Measurements from ENCODE around the gene RBFOX1. TPM values are rescaled to one million over a fixed set of nuclear protein-coding genes. Genes with fewer than 3 reads are reported as not detected.

RBFOX1 gene
- polyA plus RNA-seq, 1 donor: 2.6 TPM

DNA sequence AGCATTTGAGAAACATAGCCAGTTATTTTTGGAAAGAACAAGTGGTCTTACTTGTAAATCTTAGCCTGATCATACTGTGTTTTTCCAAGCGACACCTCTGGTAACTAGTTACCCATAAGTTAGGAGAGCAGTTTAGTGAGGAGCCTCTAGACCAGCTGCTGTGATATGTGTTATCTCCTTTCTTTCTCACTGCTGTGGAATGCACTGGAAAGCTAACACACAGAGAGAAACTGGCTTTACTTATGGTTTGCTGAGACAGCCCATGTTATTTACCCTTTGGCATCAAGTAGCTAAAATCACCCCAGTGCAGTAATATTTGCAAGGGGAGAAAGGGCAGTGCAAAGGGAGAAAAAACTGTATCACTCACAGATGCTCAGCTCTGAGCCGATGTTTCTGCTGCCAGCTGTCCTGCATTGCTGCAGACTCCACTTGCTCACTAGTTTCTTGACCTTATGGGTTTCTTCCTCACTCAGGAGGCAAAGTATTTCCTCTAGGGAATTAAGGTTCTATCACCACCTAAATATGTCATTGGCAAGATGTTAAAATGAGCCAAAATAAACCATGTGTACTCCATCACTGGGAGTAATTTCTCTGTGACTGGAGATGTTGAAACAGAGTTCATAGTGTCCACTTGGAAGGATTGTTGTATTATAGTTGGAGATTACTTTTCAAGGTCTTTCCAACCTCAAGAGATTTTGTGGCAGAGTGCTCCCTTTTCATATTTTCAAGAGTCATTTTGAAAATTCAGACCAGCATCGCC lies 2.3 kb downstream of the RBFOX1 start:
- DNase-seq: no peak

- no peak for DNase-seq
Observed at GRCh38 chr16:7335991-7336634, 3.5 kb downstream of the RBFOX1 start.

DNA sequence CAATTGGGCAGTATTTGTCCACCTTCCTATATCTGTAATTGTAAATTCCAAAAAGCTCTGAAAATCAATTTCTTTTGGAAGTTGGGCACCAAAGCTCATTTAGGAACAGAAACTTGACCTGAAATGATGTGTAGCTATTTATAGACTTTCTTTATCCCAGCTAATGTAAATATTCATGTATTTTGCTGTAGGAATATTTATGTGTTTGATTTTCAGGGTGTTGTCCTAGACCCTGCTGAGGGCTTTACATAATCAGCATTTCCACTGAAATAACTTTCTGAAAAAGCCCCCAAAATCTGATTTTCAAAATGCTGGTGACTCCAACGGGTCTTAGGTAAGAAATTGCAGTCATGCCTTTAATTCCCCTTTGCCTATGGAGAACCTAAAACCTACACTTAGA lies 4.1 kb downstream of the RBFOX1 start:
- DNase-seq: no peak

- DNase-seq: no peak
Observed at GRCh38 chr16:7338826-7339225, 6.2 kb downstream of the RBFOX1 start.

DNA sequence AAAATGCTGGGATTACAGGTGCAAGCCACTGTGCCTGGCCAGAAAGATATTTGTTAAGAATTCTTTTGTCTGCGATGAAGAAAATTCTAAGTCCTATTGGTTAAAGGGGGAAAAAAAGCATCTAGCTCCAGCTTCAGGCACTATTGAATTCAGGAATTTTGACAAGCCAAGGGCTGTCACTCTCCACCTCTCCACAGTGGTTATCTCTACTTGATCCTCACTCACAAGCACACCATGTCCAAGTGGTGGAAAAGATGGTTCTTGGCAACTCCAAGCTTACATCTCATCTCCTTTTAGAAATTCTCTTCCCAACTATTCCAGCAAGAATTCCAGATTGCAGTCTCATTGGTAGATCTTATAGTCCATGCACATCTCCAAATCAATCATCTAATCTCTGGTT lies 7.1 kb downstream of the RBFOX1 start:
- no peak for DNase-seq

DNA sequence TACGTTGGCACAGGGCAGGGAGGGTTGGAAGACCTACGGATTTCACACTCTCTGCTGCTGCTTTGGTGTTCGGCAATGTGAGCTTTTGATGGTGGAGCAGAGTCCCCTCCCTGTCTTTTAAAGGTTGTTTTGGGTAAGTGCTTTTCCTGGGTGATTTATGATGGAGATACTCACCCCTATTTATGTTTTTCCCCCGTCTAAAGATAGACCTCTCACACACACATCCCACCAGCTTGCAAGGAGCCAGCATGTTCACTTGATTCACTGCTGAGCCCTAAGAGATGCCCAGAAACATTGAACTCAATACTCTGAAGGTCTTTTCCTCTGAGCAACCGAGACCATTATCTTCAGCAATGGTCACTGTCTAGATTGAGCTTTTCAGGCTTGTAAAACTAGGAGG lies 8.3 kb downstream of the RBFOX1 start:
- DNase-seq: no peak

- no peak for DNase-seq
Observed at GRCh38 chr16:7342598-7342997, 10.0 kb downstream of the RBFOX1 start.

DNA sequence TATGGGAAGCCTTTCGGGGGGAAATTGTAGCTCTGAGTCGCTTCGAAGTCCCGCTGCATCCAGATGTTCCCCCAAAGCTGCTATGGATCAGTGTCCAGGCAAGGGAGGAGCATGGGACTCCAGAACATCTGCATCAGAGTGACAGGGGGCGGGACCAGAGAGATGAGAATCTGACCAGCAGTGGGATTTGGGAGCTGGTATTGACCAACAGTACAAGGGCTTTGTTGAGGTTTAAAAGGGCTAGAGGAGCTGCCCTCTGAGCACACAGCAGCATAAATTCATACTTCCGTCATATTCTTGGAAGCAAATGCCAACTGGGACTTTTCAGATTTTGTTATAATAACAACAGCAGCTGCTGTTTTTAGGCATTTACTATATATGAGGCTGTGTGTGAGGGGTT lies 10.6 kb downstream of the RBFOX1 start:
- no peak for DNase-seq

- DNase-seq: no peak
Observed at GRCh38 chr16:7344830-7345780, 12.5 kb downstream of the RBFOX1 start.

- no peak for DNase-seq
Observed at GRCh38 chr16:7350806-7351205, 18.2 kb downstream of the RBFOX1 start.

DNA sequence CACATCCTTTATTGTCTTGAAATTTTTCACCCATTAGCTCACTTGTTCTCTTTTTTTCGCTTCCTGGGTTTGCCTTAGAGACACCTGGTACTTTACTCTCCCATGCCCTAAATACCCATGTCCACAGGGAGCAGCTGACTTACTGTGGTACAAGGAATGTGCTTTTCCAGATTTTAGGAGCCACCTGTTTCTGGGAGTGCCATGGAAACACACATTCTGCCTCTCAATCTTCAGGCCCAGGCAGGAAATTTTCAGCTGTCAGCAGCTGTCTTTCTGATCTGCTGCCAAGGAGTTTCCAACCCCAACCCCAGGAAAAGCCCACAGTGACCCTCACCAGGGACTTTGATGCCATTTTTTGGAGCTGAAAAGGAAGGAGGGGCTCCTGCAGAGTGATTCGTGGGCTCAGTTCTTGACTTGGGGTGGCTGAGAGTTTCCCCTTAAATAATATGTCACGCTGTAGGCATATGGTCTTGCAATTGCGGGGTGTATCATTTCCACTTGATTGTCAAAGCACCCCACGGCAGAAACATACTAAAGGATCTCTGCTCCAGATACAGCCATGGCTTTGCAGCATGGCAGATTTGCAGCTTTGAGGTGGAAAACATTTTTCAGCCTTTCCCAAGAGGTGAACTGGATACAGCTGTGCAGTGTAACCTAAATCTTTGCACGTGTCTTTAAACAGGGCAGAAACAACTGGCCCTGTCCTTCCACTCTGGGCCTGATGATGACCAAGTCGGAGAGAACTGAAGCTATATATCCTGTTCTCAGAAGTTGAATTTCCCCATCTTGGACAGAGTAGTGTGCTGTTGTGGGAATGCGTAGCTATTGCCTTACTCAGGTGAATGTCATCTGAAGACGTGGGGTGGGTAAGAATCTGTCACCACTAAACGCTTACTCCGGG lies 19.2 kb downstream of the RBFOX1 start:
- DNase-seq: no peak

GRCh38 chr16:7355758-7356157 lies 23.1 kb downstream of the RBFOX1 start:
- DNase-seq: no peak

DNA sequence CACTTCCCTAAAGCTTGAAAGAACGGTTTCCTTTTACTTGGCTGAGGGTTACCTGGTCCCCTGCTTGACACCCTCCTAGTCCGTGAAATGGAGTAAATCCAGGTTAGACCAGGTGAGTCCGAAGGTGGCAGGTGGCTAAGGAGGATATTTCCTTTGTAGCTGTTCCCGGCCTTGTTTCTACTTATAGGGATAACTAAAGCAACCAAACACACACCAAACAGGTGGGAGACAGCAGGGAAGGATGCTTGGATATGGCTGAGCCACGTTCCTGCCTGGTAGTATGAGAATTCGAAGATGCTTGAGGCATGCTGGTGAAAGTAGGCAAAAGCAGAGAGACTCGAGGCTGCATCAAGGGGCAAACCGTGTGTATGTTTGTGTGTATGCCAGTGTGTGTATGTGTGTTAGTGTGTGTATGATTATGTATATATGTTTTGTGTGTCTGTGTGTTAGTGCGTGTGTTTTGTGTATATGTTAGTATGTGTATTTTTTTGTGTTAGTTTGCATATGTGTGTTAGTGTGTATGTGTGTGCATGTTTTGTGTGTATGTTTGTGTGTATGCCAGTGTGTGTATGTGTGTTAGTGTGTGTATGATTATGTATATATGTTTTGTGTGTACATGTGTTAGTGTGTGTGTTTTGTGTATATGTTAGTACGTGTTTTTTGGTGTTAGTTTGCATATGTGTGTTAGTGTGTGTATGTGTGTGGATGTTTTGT lies 28.9 kb downstream of the RBFOX1 start:
- DNase-seq: no peak

DNA sequence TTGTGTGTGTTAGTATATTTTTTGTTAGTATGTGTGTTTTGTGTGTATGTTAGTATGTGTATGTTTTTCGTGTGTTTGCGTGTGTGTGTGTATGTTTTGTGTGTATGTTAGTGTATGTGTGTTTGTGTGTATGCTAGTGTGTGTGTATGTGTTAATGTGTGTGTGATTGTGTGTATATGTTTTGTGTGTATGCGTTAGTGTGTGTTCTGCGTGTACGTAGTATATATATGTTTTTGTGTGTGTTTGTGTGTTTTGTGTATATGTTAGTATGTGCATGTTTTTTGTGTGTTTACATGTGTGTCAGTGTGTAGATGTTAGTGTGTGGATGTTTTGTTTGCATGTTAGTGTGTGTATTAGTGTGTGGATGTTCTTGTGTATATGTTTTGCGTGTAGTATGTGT lies 29.6 kb downstream of the RBFOX1 start:
- DNase-seq: no peak

DNA sequence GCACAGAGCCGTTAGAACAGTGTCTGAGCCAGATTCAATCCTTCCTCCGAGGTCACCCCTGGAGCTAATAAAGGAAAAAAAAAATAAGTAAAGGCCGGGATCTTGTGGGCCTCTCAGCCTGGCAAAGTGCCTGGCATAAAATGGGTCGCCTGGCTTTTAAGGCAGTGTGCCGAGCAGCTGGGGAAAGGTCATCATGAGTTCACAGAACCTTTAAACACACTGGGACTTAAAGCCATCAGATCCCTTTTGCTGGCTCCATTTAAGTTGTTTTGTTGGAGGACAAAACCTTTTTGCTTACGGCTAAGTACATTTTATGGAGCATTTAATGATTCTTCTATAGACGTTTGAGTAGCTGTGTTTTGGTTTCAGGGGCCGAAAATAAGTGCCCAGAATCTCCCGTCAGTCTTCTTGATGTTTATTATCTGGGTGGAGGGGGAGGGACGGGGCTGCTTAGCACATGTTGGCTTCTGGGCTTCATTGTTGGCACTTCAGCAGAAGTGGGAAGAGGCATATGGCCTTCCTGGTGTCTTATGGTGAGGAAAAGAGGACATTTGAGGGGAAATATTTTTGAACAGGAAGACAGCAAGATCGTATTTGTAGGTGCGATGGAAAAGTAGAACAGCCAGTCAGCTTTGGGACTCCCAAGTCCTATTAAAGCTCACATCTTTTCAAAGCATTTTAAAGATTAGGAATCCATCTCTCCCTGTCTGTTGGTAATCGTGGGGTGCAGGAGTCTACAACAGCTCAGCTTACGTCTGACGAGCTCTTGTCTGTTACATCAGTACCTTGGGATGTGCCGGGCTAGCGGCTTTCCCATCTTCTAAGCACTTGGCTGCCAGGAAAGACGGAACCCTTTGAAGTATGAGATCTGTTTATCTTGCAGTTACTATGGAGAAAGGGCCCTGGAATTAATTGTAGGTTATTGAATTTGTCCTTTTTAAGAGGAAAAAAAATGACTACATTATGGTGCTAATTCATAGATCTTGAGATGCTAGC lies 31.1 kb downstream of the RBFOX1 start:
- no peak for DNase-seq

DNA sequence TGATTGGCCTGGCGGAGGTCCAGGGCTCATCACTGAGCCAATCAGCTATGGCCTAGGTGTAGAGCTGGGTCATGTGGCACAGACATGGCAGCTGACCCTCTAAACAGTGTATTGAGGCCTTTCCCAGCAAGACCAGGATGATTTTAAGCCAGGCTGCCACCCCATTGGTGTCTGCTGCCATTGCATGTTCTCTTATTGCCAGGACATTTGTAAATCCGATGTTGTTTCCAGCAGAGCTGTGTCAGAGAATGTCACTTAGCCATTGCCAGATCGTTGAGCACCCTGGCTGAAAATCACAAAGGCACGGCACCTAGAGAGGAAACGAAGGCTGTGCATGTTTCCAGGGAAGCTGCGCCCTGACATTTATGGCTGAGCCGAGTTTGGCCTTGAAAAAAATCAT lies 33.4 kb downstream of the RBFOX1 start:
- DNase-seq: no peak

- no peak for DNase-seq
Observed at GRCh38 chr16:7366993-7367880, 34.6 kb downstream of the RBFOX1 start.

DNA sequence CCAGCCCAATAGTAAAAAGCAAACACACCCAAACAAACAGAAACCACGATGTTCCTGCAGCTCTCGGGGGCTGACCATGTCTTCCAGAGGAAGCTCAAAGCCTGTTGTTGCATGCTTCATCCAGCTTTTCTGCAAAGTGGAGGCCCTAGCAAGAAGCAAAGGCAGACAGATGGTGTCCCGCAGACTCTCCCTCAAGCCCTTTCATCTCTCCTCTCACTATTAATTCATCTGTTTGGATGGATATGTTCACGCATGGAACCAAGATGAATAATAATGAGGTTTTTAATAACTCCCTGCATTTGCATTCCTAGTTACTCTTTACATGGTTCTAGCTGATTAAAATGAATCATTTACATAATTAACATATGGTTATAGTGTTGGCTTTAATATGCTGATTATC lies 36.6 kb downstream of the RBFOX1 start:
- DNase-seq: no peak

DNA sequence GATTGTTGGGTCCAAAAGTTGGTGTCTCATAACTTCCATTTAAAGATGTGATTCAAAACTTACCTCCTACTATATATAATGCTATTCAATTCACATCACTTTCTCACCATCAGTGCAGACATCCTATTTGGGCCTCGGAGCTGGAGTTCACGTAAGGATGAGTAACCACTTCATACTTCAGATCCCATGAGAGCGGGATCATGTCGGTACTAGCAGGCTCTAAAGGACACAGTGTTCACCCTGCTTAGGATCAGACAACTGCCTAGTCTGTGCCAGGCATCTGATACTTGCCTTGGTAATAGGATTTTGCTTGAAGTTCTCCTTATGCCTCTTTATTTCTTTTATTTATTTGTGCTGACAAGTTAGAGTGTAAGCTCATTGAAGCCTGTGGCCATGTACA lies 39.5 kb downstream of the RBFOX1 start:
- no peak for DNase-seq

Data from left kidney (tissue), 2 donors.